ENCODE results near the gene DCST2. TPM values are rescaled to one million over a fixed set of nuclear protein-coding genes. Genes with fewer than 3 reads are reported as not detected.

Gene DCST2
- total and polyA plus RNA-seq, 2 of the 8 experiments (the other 6 are each of a cell fraction or from before 2014, with no cell fraction given), result 0.43 to 2.1 TPM

- TF ChIP-seq JUN (IDR thresholded peaks at IDR 0.05; ENCODE audit: low read depth, low read length) (no peak), CEBPB (IDR thresholded peaks at IDR 0.05; ENCODE audit: low read depth, low read length) (no peak), CTCF (IDR thresholded peaks at IDR 0.05; ENCODE audit: control extremely low read depth in 1 of 3, insufficient read depth in 1 of 3, low read depth in 1 of 3, low read length in 3 of 3) (peak in 2 of 3 experiments; percentile 83 to 98; a peak in 3 of 4 replicates), TAF7 (optimal IDR thresholded peaks at IDR 0.05; ENCODE audit: borderline replicate concordance, low read depth, low read length) (no peak), ASH2L (IDR thresholded peaks at IDR 0.05; ENCODE audit: low read length) (no peak), POLR2AphosphoS5 (IDR thresholded peaks at IDR 0.05; ENCODE audit: low read depth, low read length) (no peak), CHD7 (IDR thresholded peaks at IDR 0.05; ENCODE audit: insufficient replicate concordance, low read length) (no peak), CHD1 (IDR thresholded peaks at IDR 0.05; ENCODE audit: low read depth, low read length) (no peak)
These were observed 29.3 kb upstream of the DCST2 start (continued) for GRCh38 chr1:155062702-155063411.

Data from H1 (cell line).